GM12878 (cell line): ENCODE data around the gene OR6K6. TPM values are rescaled to one million over a fixed set of nuclear protein-coding genes. Genes with fewer than 3 reads are reported as not detected.

ENCODE experiments used
- ATAC-seq: fragments of 200-7000 bp; cut with Tn5 transposase; 3 replicates; pipeline ENCODE4 v1.9.1; 2020; ENCODE audit warnings: mild to moderate bottlenecking, moderate library complexity
- Bru-seq: library from RNA; stranded (reverse); fragments of 400-500 nt; gene quantifications from one replicate; lab custom pipeline; 2021; lab: Mats Ljungman, UMichigan
- BruChase-seq, 2 experiments: library from RNA; stranded (reverse); fragments of 400-500 nt; gene quantifications; one replicate each; lab custom pipeline; 2021; lab: Mats Ljungman, UMichigan
- BruUV-seq: library from RNA; stranded (reverse); fragments of 400-500 nt; replicated peaks from 2 replicates; lab custom pipeline; 2021; lab: Mats Ljungman, UMichigan
- CTCF ChIA-PET: fragments of 300-600 bp; sonication (Branson Sonifier 250); formaldehyde crosslinking; extraction: SDS; loops from one replicate; lab custom pipeline; 2021; ENCODE audit warnings: inconsistent platforms; lab: Yijun Ruan, JAX
- POLR2A ChIA-PET: fragments of 350-600 bp; formaldehyde crosslinking; extraction: SDS; loops from one replicate; lab custom pipeline; 2021; ENCODE audit warnings: inconsistent platforms; lab: Charles Lee
- RAD21 ChIA-PET: fragments of 300-600 bp; sonication (Branson Sonifier 250); formaldehyde crosslinking; loops from one replicate; lab custom pipeline; 2023; ENCODE audit warnings: antibody characterized with exemption; ENCODE audit not compliant: unreplicated experiment; lab: Charles Lee
- SMC1A ChIA-PET: fragments of 300-600 bp; sonication (Branson Sonifier 250); formaldehyde crosslinking; loops from one replicate; lab custom pipeline; 2023; ENCODE audit not compliant: unreplicated experiment, uncharacterized antibody; lab: Charles Lee
- DNase-seq: peaks from one replicate; pipeline ENCODE4 v3.0.0-alpha.2; 2011; ENCODE audit warnings: low read depth, low spot score
- FAIRE-seq: peaks from 3 replicates; lab custom pipeline; 2011; peaks lifted over from hg19 to GRCh38; lab: Jason Lieb, UNC
- H2AFZ ChIP-seq: 2 replicates; pipeline ENCODE4 v1.6.0; 2011; ENCODE audit warnings: low read depth, low read length, control low read depth; ENCODE audit not compliant: control insufficient read depth
- H3K27ac ChIP-seq: 2 replicates; pipeline ENCODE4 v1.5.1; 2011; ENCODE audit warnings: control low read depth; ENCODE audit not compliant: control insufficient read depth, insufficient read depth
- H3K27me3 ChIP-seq, 2 experiments: replicated peaks in 1 of 2; 2 replicates each; pipeline versions ENCODE4 v1.6.0 to v1.6.1; 2011; ENCODE audit warnings: low read length in 1 of 2; ENCODE audit not compliant: control insufficient read depth in 2 of 2, insufficient read depth in 2 of 2
- H3K36me3 ChIP-seq, 2 experiments: 2 replicates each; pipeline ENCODE4 v1.5.1; 2011; ENCODE audit warnings: low read length in 1 of 2; ENCODE audit not compliant: control insufficient read depth in 2 of 2, insufficient read depth in 2 of 2
- H3K4me1 ChIP-seq: 2 replicates; pipeline ENCODE4 v1.6.1; 2011; ENCODE audit warnings: mild to moderate bottlenecking, low read length, moderate library complexity, mixed read lengths; ENCODE audit not compliant: control insufficient read depth, insufficient read depth
- H3K4me2 ChIP-seq: 2 replicates; pipeline ENCODE4 v1.6.0; 2011; ENCODE audit warnings: control low read depth; ENCODE audit not compliant: control insufficient read depth, insufficient read depth
- H3K4me3 ChIP-seq: fragments of 200-600 bp; sonication (generic); 2 replicates; pipeline ENCODE4 v1.5.1; 2016
- H3K79me2 ChIP-seq: 2 replicates; pipeline ENCODE4 v1.6.0; 2011; ENCODE audit warnings: low read length; ENCODE audit not compliant: control insufficient read depth, insufficient read depth
- H3K9ac ChIP-seq: 2 replicates; pipeline ENCODE4 v1.8.0; 2011; ENCODE audit warnings: low read length, control low read depth, mixed read lengths; ENCODE audit not compliant: control insufficient read depth, insufficient read depth
- H3K9me3 ChIP-seq: replicated peaks from 3 replicates; pipeline ENCODE4 v1.5.1; 2011; ENCODE audit warnings: mild to moderate bottlenecking, low read length; ENCODE audit not compliant: control insufficient read depth, insufficient read depth
- H4K20me1 ChIP-seq: 2 replicates; pipeline ENCODE4 v1.6.0; 2011; ENCODE audit not compliant: control insufficient read depth, insufficient read depth
- ASH2L ChIP-seq: fragments of 300-600, 200-600 bp; sonication (generic); IDR thresholded peaks from 2 replicates; pipeline ENCODE4 v1.6.1; 2017; ENCODE audit warnings: low read depth, mild to moderate bottlenecking, borderline replicate concordance
- EZH2 ChIP-seq: IDR thresholded peaks from 2 replicates; pipeline ENCODE4 v1.6.1; 2012; ENCODE audit warnings: low read depth, mild to moderate bottlenecking, control low read depth, inconsistent platforms, low read length, borderline replicate concordance; ENCODE audit not compliant: control insufficient read depth
- MEF2B ChIP-seq: fragments of 450-650 bp; IDR thresholded peaks from 2 replicates; pipeline ENCODE4 v1.6.1; 2018; ENCODE audit warnings: mild to moderate bottlenecking, moderate library complexity; ENCODE audit not compliant: partially characterized antibody, poor library complexity, severe bottlenecking
- MTA3 ChIP-seq: IDR thresholded peaks from 2 replicates; pipeline ENCODE4 v1.6.1; 2012; ENCODE audit warnings: low read length, inconsistent platforms, borderline replicate concordance
- MXI1 ChIP-seq: fragments of 150-350 bp; IDR thresholded peaks from 2 replicates; pipeline ENCODE4 v1.6.1; 2011; ENCODE audit warnings: low read depth, mild to moderate bottlenecking, inconsistent platforms, low read length, improper control_type of control experiment
- RUNX3 ChIP-seq: IDR thresholded peaks from 2 replicates; pipeline ENCODE4 v1.6.1; 2012; ENCODE audit warnings: low read length, inconsistent platforms
- SPI1 ChIP-seq: IDR thresholded peaks from 2 replicates; pipeline ENCODE4 v1.6.1; 2011; ENCODE audit warnings: low read depth, mild to moderate bottlenecking, low read length, moderate library complexity, borderline replicate concordance; ENCODE audit not compliant: insufficient read depth
- SUZ12 ChIP-seq: fragments of 200-600 bp; sonication (generic); IDR thresholded peaks from one replicate; pipeline ENCODE4 v1.6.1; 2018; ENCODE audit warnings: antibody characterized with exemption, mild to moderate bottlenecking; ENCODE audit not compliant: unreplicated experiment
- WGBS: methylation state at CpG from one replicate; pipeline ENCODE4 v1.1.6; 2016; ENCODE audit warnings: low lambda C conversion rate; ENCODE audit not compliant: insufficient replicate concordance, insufficient coverage; ENCODE audit errors: missing lambda C conversion rate; 5-methylcytosine and 5-hydroxymethylcytosine counted together
- in situ Hi-C: fragments of 300-500 bp; cut with MboI; formaldehyde crosslinking; loops from 9 replicates; pipeline ENCODE4 v1.14.3; 2018; ENCODE audit warnings: mixed read lengths
- intact Hi-C: fragments of 100-400 bp; cut with micrococcal nuclease; formaldehyde crosslinking; loops from one replicate; pipeline ENCODE4 v1.14.2; 2022; ENCODE audit not compliant: unreplicated experiment
- long read RNA-seq, 2 experiments: library from polyadenylated mRNA; unstranded; transcript quantifications; one replicate each; pipeline ENCODE4 v2.0.0, GENCODE V29; 2019 to 2020
- polyA minus RNA-seq, 3 experiments: library from RNA; depleted of rRNA, polyadenylated mRNA; stranded (reverse); fragments of >200 nt; gene quantifications; 2 replicates each; pipeline ENCODE4 v1.2.3, GENCODE V29; 2011
- polyA plus RNA-seq, 11 experiments: library from polyadenylated mRNA; depleted of rRNA in 4 of 11; unstranded in 6 of 11; stranded (reverse) in 5 of 11; fragments of >200 nt; fragmentation: Nextera tagmentation in 4 of 11; fragmentation: Illumina TruSeq in 1 of 11; extraction: Ambion mirVana in 4 of 11; extraction: Trizol in 1 of 11; gene quantifications; 1 replicate in 1 of 11; 2 replicates in 10 of 11; pipeline versions ENCODE4 v1.2.1 to v1.2.3, GENCODE V29; 2011 to 2016; ENCODE audit warnings: inconsistent platforms in 2 of 11, missing spikeins in 2 of 11, low read depth in 1 of 11
- total RNA-seq, 4 experiments: library from RNA; depleted of rRNA in 3 of 4; stranded (reverse); fragments of >200 nt in 3 of 4; fragmentation: Illumina TruSeq in 1 of 4; extraction: Trizol in 1 of 4; gene quantifications; 2 replicates each; pipeline versions ENCODE4 v1.2.1 to v1.2.3, GENCODE V29; 2013 to 2021

The OR6K6 gene, protein sequence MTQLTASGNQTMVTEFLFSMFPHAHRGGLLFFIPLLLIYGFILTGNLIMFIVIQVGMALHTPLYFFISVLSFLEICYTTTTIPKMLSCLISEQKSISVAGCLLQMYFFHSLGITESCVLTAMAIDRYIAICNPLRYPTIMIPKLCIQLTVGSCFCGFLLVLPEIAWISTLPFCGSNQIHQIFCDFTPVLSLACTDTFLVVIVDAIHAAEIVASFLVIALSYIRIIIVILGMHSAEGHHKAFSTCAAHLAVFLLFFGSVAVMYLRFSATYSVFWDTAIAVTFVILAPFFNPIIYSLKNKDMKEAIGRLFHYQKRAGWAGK
- total RNA-seq (2013; cell fraction: nucleolus; rRNA removed): not detected in 2 replicates
- total RNA-seq (2014; rRNA removed) (not detected in 2 replicates), total RNA-seq (2014; rRNA removed; fragmentation: Illumina TruSeq; extraction: Trizol) (not detected in 2 replicates), total RNA-seq (2021) (not detected in 2 replicates), polyA plus RNA-seq (2011; rRNA removed) (not detected in 2 replicates), polyA plus RNA-seq (2014; fragmentation: Illumina TruSeq; extraction: Trizol) (not detected in 2 replicates), polyA plus RNA-seq (2014; fragmentation: Nextera tagmentation; extraction: Ambion mirVana) (not detected), polyA plus RNA-seq (2014; rRNA removed) (not detected in 2 replicates), polyA plus RNA-seq (2016; fragmentation: Nextera tagmentation; extraction: Ambion mirVana) (not detected), polyA minus RNA-seq (2011; rRNA and poly(A)+ RNA removed) (not detected in 2 replicates), Bru-seq, nascent RNA (not detected), BruChase-seq, experiment 1, labeled RNA remaining after a 6-hour chase (not detected), BruChase-seq, experiment 2, labeled RNA remaining after a 2-hour chase (not detected)
- not detected for polyA plus RNA-seq (2011; ENCODE audit: low read depth)
- not detected in 2 replicates for polyA plus RNA-seq (2011; cell fraction: cytosol; rRNA removed)
- not detected in 2 replicates for polyA plus RNA-seq (2011; cell fraction: nucleus; rRNA removed)
- not detected in 2 replicates for polyA plus RNA-seq (2012)
- polyA minus RNA-seq (2011; cell fraction: cytosol; rRNA and poly(A)+ RNA removed): not detected in 2 replicates
- polyA minus RNA-seq (2011; cell fraction: nucleus; rRNA and poly(A)+ RNA removed): not detected in 2 replicates
- long read RNA-seq, experiment 1: 0 reads
- long read RNA-seq, experiment 2: 0 reads

DNA sequence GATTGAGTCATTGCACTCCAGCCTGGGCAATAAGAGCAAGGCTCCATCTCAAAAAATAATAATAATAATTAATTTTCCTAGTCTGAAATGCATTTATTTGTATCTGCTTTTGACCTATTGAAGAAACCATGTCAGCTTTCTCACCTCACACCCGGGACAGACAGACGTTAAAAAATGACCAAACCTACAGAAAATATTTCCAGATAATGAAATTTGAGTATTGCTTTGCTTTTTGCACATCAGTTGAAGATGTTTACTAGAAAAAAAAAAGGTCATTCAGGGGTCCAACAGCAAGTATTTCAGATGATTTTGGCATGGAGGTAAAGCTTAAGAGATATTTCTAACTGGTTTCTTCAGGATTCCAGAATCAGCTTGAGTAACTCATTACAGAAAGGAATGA lies at the start of gene OR6K6:
OR6K6 (plus strand) TSS at position 301 of the 400 bp plus-strand sequence. CDS start 168 bp downstream, outside the sequence.
- RAD21 ChIA-PET: no interaction called here
- no peak for DNase-seq
- no TSS peak for BruUV-seq
- H3K4me3 ChIP-seq: no peak within 1 kb of the TSS
- no peaks in the 10 kb centered on the region for H3K9me3 ChIP-seq
- H3K36me3 ChIP-seq: no peaks in the 10 kb centered on the region
- 61% methylated on average over 2 of the region's 2 CpGs for WGBS
- in situ Hi-C loops (no loop called here), intact Hi-C loops (no loop called here)
- H3K27me3 ChIP-seq: 0 out of 4 replicates have a peak, but pooled peaks cover 0 to 1% of the 10 kb centered on the region in 2 experiments
- H4K20me1 ChIP-seq: no peaks in the 10 kb centered on the region
- H3K79me2 ChIP-seq: no peaks in the 10 kb centered on the region
- H2AFZ ChIP-seq: no peak within 1 kb of the TSS
- CTCF ChIA-PET: no interaction called here
- H3K27ac ChIP-seq: no peak within 1 kb of the TSS
- H3K9ac ChIP-seq: no peak within 1 kb of the TSS
- TF ChIP-seq MTA3 (no peak), ASH2L (no peak), EZH2 (no peak), SUZ12 (no peak), MEF2B (no peak), MXI1 (no peak), SPI1 (no peak), RUNX3 (no peak)
- no peak for FAIRE-seq
- H3K4me1 ChIP-seq: no peaks in the 10 kb centered on the region
- no peak within 1 kb of the TSS for H3K4me2 ChIP-seq
- SMC1A ChIA-PET: interaction anchor here (0.6 kb wide), 1 partner anchor 67 kb away, joined by 3 read pairs; no protein-coding TSS in a partner anchor
- POLR2A ChIA-PET: no interaction called here
- no peak for ATAC-seq
